Measurements from ENCODE around the gene FUT9.

DNA sequence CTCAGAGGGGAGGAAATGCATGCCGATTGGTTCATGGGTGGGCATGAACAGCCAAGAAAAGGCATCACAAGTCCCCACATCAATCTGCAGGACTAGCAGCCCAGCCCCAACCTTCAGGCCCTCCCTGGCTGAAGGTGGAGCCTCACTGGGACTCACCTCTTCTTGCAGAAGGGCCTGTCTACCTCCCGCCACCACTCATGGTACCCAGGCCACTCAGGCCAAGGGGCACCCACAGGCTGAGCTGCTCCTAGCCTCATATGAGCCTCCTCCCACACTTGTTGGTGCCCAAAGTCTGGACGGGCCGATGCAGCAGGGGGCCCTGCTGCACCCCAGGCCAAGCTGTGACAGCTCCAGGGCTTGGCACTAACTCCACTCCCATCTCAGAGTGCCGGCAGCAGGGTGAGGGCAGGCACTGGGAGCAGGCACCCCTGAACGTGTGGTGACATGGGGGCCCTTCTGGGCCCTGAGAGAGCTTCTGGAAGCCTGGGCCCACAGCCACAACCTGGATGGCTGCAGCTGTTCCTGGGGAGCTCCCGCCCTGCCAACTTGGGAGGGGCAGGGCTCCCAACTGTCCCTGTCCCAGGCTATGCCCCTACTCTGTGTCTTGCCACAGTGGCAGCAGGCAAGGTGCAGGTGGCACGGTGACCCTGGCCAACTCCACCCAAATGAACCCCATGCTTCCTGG is 13.7 kb upstream of the FUT9 start:
- TF ChIP-seq, protein P1, sequence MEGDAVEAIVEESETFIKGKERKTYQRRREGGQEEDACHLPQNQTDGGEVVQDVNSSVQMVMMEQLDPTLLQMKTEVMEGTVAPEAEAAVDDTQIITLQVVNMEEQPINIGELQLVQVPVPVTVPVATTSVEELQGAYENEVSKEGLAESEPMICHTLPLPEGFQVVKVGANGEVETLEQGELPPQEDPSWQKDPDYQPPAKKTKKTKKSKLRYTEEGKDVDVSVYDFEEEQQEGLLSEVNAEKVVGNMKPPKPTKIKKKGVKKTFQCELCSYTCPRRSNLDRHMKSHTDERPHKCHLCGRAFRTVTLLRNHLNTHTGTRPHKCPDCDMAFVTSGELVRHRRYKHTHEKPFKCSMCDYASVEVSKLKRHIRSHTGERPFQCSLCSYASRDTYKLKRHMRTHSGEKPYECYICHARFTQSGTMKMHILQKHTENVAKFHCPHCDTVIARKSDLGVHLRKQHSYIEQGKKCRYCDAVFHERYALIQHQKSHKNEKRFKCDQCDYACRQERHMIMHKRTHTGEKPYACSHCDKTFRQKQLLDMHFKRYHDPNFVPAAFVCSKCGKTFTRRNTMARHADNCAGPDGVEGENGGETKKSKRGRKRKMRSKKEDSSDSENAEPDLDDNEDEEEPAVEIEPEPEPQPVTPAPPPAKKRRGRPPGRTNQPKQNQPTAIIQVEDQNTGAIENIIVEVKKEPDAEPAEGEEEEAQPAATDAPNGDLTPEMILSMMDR (conservative IDR thresholded peaks at IDR 0.05; ENCODE audit: low read depth, low read length): no peak
- no peak for TF ChIP-seq EZH2phosphoT487 (IDR thresholded peaks at IDR 0.05; ENCODE audit: borderline replicate concordance, low read length)
- TF ChIP-seq EZH2 (IDR thresholded peaks at IDR 0.05; ENCODE audit: low read length, unreplicated experiment): no peak

Measured in PC-3 (cell line).